ENCODE measurements around the gene JAK1. TPM values are rescaled to one million over a fixed set of nuclear protein-coding genes. Genes with fewer than 3 reads are reported as not detected.

The JAK1 gene
- total RNA-seq, 4 donors from 2014 or later: 121 to 241 (median 165) TPM

DNA sequence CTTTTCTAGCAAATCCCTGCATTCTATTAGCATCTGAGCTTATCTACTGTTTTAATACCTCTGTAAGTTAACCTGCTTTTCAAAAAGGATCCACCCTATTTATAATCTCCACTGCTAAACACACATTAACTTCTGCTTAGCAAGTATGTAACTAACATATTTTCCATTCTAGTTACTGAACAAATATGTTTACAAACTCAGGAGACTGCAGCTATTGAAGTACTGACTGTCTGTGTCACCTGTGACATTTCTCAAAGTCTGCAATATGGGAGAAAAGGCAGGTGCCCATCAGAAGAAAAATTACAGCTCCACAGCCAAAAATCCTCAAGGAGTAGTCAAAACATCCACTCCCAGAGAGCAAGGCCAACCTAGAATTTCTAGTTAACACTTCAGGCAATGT lies 88.3 kb downstream of the JAK1 start:
- peaks cover 0 to 50% of the 10 kb centered on the region in 2 donors for H3K36me3 ChIP-seq
- TF ChIP-seq, protein P1, sequence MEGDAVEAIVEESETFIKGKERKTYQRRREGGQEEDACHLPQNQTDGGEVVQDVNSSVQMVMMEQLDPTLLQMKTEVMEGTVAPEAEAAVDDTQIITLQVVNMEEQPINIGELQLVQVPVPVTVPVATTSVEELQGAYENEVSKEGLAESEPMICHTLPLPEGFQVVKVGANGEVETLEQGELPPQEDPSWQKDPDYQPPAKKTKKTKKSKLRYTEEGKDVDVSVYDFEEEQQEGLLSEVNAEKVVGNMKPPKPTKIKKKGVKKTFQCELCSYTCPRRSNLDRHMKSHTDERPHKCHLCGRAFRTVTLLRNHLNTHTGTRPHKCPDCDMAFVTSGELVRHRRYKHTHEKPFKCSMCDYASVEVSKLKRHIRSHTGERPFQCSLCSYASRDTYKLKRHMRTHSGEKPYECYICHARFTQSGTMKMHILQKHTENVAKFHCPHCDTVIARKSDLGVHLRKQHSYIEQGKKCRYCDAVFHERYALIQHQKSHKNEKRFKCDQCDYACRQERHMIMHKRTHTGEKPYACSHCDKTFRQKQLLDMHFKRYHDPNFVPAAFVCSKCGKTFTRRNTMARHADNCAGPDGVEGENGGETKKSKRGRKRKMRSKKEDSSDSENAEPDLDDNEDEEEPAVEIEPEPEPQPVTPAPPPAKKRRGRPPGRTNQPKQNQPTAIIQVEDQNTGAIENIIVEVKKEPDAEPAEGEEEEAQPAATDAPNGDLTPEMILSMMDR (IDR thresholded peaks at IDR 0.05 in 4 of 5, conservative IDR thresholded peaks at IDR 0.05 in 1 of 5): no peak
- no peak for TF ChIP-seq POLR2A (IDR thresholded peaks at IDR 0.05)
- in situ Hi-C loops (cut with MboI; ENCODE audit: low sequenced_read_pairs in 4 of 4): no loop called here
- DNase-seq: no peak
- ATAC-seq: no peak
- no peaks in the 10 kb centered on the region for H3K27me3 ChIP-seq
- no peaks in the 10 kb centered on the region for H3K9me3 ChIP-seq
- H3K4me3 ChIP-seq: no peak overlapping the region
- intact Hi-C loops (cut with DNase I; ENCODE audit: low total_unique reads): no loop called here
- peaks cover 33 to 39% of the 10 kb centered on the region in 2 donors for H3K4me1 ChIP-seq
- H3K27ac ChIP-seq: no peak overlapping the region

DNA sequence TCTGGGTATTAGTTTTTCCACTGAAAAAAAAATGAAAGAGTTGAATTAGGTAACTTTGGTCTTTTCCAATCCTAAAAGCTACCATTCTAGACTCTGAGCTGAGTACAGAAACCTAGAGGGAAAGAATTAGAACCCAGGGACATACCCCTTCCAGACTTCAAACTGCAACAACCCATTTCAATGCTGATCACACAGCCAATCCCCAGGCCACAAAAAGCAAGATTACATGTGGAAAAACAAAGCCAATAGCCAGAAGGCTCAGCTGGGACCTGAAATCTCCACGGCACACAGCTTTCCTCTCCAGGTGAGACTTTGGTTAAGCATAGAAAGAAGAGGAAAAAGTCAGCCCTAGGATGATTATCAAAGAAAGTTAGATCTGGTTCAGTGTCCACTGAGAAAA lies 88.8 kb downstream of the JAK1 start:
- Histone ChIP-seq H3K9me3 (no peaks in the 10 kb centered on the region), H3K36me3 (peaks cover 0 to 50% of the 10 kb centered on the region in 2 donors), H3K27ac (peak overlapping the region in 1 of 4 donors; percentile 29), H3K4me3 (no peak overlapping the region), H3K27me3 (no peaks in the 10 kb centered on the region), H3K4me1 (peaks cover 33 to 39% of the 10 kb centered on the region in 2 donors)
- intact Hi-C loops (cut with DNase I; ENCODE audit: low total_unique reads) (no loop called here), in situ Hi-C loops (cut with MboI; ENCODE audit: low sequenced_read_pairs in 4 of 4) (no loop called here)
- TF ChIP-seq POLR2A (IDR thresholded peaks at IDR 0.05): no peak
- TF ChIP-seq, protein P1 (IDR thresholded peaks at IDR 0.05 in 4 of 5, conservative IDR thresholded peaks at IDR 0.05 in 1 of 5): no peak
- no peak for DNase-seq
- no peak for ATAC-seq

DNA sequence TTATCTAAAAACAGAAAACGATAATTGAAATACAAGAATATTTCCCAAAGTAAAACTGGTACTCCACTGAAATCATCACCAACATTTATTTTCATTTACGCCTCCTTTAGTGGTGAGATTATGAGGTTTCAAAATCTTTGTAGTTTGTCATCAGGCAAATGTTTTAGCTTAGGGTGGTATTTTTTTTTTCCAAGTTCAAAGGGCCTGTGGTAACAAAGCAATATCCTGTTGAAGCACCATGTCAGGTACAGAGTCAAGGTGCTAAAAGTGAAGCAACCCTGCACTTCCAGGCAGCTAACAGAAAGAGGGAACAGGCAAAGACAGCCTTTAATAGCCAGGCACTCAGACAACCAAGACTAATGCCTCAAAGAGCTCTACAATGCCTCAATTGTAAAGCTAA lies 89.2 kb downstream of the JAK1 start:
- Histone ChIP-seq H3K4me3 (no peak overlapping the region), H3K27ac (peak overlapping the region in 1 of 4 donors; percentile 29), H3K36me3 (peaks cover 0 to 50% of the 10 kb centered on the region in 2 donors), H3K27me3 (no peaks in the 10 kb centered on the region), H3K4me1 (peaks cover 33 to 39% of the 10 kb centered on the region in 2 donors), H3K9me3 (no peaks in the 10 kb centered on the region)
- no peak for TF ChIP-seq POLR2A (IDR thresholded peaks at IDR 0.05)
- TF ChIP-seq, protein P1 (IDR thresholded peaks at IDR 0.05 in 4 of 5, conservative IDR thresholded peaks at IDR 0.05 in 1 of 5): no peak
- intact Hi-C loops (cut with DNase I; ENCODE audit: low total_unique reads) (no loop called here), in situ Hi-C loops (cut with MboI; ENCODE audit: low sequenced_read_pairs in 4 of 4) (no loop called here)
- ATAC-seq (no peak), DNase-seq (no peak)

DNA sequence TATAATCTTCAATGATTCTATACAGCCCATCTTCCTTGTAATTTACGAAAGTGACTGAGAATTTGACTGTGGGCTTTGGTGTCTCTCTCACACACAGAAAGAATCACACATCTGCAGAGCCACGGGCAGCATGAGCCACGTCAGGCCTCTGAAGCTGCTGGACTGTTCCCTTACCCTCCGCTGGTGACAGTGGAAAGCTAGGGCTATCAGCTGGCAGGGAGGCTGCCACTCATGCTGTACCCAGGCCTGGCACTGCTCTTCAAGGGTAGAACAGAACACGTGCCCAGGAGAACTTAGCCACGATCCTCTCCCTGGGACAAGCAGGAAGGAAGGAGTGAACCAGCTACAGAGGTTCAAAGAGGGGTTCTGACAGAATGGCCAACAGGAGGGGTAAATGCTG lies 90.7 kb downstream of the JAK1 start:
- ATAC-seq (peak; percentile 58 to 60), DNase-seq (peak in 1 of 2 donors; percentile 50)
- Histone ChIP-seq H3K4me3 (no peak overlapping the region), H3K9me3 (no peaks in the 10 kb centered on the region), H3K4me1 (peaks cover 33 to 38% of the 10 kb centered on the region in 2 donors), H3K27ac (peak overlapping the region in 3 of 4 donors; percentile 16 to 59 (median 30)), H3K36me3 (peaks cover 0 to 53% of the 10 kb centered on the region in 2 donors), H3K27me3 (no peaks in the 10 kb centered on the region)
- in situ Hi-C loops (cut with MboI; ENCODE audit: low sequenced_read_pairs in 4 of 4) (no loop called here), intact Hi-C loops (cut with DNase I; ENCODE audit: low total_unique reads) (no loop called here)
- TF ChIP-seq POLR2A (IDR thresholded peaks at IDR 0.05): no peak

DNA sequence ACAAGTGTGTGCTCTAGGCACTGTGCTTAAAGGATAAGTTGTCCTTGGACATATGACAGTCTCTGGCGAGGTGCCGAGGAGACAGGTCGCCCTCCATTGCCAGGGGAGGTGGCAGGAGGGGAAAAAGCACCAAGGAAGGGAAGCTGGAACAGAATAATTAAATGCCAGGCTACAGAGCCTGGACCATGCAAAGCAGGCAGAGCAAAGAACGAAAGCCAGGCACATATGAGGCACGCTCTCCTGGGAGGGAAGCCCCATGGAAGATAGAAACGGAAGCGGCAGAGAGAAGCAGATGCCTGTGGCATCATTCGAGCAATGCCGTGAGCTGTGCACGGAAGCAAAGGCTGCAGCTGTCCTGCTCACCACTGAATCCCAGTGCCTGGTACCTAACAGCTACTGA lies 91.2 kb downstream of the JAK1 start:
- Histone ChIP-seq H3K9me3 (no peaks in the 10 kb centered on the region), H3K4me1 (peaks cover 31 to 33% of the 10 kb centered on the region in 2 donors), H3K27ac (peak overlapping the region in 3 of 4 donors; percentile 16 to 59 (median 30)), H3K27me3 (no peaks in the 10 kb centered on the region), H3K36me3 (peaks cover 0 to 58% of the 10 kb centered on the region in 2 donors), H3K4me3 (no peak overlapping the region)
- in situ Hi-C loops (cut with MboI; ENCODE audit: low sequenced_read_pairs in 4 of 4): no loop called here
- DNase-seq: no peak
- ATAC-seq: peak in 1 of 2 donors; percentile 44
- intact Hi-C loops (cut with DNase I; ENCODE audit: low total_unique reads): no loop called here
- TF ChIP-seq, protein P1 (IDR thresholded peaks at IDR 0.05 in 4 of 5, conservative IDR thresholded peaks at IDR 0.05 in 1 of 5): no peak
- no peak for TF ChIP-seq POLR2A (IDR thresholded peaks at IDR 0.05)

All from gastrocnemius medialis (tissue), 4 donors.